Subcutaneous adipose tissue (tissue), 4 donors: ENCODE data around the gene KRT6B. TPM values are rescaled to one million over a fixed set of nuclear protein-coding genes. Genes with fewer than 3 reads are reported as not detected.

Experiments
- total RNA-seq, 4 donors: library from RNA; depleted of rRNA; stranded (reverse); fragments of >200 nt; gene quantifications; one replicate each; pipeline ENCODE4 v1.1.0, GENCODE V29; 2016
- TF ChIP-seq, protein P1 (sequence below): fragments of 450-650 bp; IDR thresholded peaks from one replicate; pipeline ENCODE4 v1.5.1; 2016; ENCODE audit warnings: low read depth, mild to moderate bottlenecking, control low read depth, antibody characterized with exemption, moderate library complexity

KRT6B gene
- total RNA-seq, 4 donors from 2014 or later: not detected

GRCh38 chr12:52438305-52439301, 13.3 kb downstream of the KRT6B start:
- TF ChIP-seq, protein P1, sequence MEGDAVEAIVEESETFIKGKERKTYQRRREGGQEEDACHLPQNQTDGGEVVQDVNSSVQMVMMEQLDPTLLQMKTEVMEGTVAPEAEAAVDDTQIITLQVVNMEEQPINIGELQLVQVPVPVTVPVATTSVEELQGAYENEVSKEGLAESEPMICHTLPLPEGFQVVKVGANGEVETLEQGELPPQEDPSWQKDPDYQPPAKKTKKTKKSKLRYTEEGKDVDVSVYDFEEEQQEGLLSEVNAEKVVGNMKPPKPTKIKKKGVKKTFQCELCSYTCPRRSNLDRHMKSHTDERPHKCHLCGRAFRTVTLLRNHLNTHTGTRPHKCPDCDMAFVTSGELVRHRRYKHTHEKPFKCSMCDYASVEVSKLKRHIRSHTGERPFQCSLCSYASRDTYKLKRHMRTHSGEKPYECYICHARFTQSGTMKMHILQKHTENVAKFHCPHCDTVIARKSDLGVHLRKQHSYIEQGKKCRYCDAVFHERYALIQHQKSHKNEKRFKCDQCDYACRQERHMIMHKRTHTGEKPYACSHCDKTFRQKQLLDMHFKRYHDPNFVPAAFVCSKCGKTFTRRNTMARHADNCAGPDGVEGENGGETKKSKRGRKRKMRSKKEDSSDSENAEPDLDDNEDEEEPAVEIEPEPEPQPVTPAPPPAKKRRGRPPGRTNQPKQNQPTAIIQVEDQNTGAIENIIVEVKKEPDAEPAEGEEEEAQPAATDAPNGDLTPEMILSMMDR: no peak

DNA sequence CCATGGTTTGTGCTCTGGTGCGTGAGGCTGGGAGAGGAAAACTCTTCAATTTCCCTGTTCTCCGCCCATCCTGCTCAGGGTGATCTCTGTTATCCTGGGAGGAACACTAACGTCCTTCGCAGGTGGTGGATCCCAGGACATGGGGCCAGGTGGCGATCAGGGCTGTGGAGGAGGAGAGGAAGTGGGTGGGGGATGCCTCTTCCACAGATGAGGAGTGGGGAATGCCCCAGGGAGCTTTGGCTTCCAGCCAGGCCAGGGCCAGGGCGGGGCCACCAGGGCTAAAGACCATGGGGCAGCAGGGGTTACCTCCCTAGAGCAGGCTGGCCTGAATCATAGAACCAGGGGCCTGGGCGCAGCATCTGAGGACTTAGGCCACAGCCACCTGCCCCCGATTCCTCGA, 14.4 kb downstream of the KRT6B start:
- TF ChIP-seq, protein P1: no peak

GRCh38 chr12:52436828-52437474, 15.0 kb downstream of the KRT6B start:
- TF ChIP-seq, protein P1: no peak

- TF ChIP-seq, protein P1: no peak
These were observed 15.7 kb downstream of the KRT6B start for GRCh38 chr12:52436000-52436827.

DNA sequence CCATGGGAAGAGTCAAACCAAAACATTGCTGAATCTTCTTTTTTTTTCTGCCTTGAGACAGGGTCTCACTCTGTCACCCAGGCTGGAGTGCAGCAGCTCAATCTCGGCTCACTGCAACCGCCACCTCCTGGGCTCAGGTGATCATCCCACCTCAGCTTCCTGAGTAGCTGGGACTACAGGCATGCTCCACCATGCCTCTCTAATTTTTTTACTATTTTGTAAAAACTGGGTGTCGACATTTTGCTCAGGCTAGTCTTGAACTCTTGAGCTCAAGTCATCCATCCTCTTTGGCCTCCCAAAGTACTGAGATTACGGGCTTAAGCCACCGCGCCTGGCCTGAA, 16.3 kb downstream of the KRT6B start:
- TF ChIP-seq, protein P1: no peak

DNA sequence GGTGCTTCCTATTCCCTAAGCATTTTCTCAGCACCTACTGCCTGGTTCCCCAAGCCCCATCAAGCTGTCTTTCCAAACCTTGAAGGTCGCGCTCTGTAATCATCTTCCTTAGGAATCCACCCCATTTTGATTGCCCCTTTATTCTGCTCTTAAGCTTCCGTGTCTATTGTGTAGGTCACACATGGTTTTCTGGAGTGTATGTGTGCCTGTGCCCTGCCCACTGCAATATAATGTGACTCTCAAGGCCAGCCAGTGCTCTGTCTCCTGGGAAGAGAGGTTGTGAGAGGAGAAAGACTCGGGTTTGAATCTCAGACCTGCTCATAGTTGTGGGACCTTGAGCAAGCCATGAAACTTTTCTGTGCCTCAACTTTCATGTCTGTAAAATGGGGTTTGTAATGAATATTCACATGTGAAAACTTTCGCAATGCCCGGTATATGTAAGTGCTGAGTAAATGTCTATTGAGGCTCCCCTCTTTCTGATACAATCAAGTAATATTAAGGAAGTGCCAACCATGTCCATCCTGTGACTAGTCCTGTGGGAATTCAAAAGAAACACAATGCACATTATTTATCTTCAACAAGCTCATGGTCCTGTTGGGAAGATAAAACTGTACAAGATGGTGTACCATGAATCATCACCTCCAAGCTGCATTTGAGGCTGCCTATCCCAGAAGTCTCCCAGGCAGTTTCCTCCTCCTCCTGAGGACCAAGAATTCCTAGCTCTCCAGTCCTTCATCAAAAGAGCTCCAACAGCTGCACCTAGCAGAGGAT, 17.0 kb downstream of the KRT6B start:
- TF ChIP-seq, protein P1: no peak
